CD4-positive, alpha-beta T cell treated with Interleukin-4 for 1 hour (primary cell): ENCODE data around the gene MRRF.
A peak's percentile ranks its signal among the peaks of the same experiment; 100 is the strongest.

Source experiments
- DNase-seq, 2 donors: peaks; one replicate each; pipeline ENCODE4 v3.0.0-alpha.2; 2020 to 2022

MRRF gene

GRCh38 chr9:122333169-122333808, 68.6 kb downstream of the MRRF start:
- DNase-seq, result no peak

GRCh38 chr9:122334916-122335315, 70.2 kb downstream of the MRRF start:
- DNase-seq, result no peak

DNA sequence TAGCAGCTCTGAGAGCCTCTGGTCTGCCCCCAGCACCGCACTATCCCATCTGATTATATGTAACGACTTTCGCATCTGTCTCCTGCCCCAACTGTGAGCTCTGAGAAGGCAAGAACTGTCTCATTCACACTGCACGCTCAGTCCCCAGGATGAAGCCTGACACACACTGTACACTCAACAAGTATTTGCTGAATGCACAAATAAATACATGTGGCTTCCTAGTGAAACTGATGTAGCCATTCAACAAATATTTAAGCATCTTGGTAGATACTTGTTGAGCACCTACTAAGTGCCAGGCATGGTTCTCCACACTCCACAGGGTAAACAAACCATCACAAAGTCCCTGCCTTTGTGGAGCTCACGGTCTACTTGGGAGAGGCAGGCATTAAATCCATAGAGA, 71.5 kb downstream of the MRRF start:
- DNase-seq, result no peak

- no peak for DNase-seq
Measured at GRCh38 chr9:122336866-122337555, 72.3 kb downstream of the MRRF start.

GRCh38 chr9:122337556-122337929, 72.9 kb downstream of the MRRF start:
- DNase-seq, result no peak

- DNase-seq, result no peak
Measured at GRCh38 chr9:122338536-122338935, 73.9 kb downstream of the MRRF start.

GRCh38 chr9:122338994-122339393, 74.3 kb downstream of the MRRF start:
- no peak for DNase-seq

DNA sequence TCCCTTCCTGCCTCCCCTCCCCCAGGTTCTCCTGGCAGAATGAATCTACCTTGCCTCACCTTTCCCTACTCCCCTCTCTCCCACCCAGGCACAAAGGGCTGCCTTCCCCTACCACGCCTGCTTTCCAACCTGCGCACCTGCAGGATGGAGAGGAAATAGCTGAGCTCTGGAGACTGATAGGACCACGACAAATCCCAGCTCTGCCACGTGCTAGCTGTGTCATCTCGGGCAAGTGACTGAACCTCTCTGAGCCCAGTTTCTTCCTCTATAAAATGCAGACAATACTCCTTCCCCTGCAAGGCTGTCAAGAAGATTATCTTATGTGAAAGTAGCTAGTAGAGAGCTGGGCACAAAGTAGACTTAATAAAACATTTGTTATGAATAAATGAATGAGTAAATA, 74.9 kb downstream of the MRRF start:
- DNase-seq, result no peak

- DNase-seq, result no peak
Measured at GRCh38 chr9:122340161-122340560, 75.5 kb downstream of the MRRF start.

DNA sequence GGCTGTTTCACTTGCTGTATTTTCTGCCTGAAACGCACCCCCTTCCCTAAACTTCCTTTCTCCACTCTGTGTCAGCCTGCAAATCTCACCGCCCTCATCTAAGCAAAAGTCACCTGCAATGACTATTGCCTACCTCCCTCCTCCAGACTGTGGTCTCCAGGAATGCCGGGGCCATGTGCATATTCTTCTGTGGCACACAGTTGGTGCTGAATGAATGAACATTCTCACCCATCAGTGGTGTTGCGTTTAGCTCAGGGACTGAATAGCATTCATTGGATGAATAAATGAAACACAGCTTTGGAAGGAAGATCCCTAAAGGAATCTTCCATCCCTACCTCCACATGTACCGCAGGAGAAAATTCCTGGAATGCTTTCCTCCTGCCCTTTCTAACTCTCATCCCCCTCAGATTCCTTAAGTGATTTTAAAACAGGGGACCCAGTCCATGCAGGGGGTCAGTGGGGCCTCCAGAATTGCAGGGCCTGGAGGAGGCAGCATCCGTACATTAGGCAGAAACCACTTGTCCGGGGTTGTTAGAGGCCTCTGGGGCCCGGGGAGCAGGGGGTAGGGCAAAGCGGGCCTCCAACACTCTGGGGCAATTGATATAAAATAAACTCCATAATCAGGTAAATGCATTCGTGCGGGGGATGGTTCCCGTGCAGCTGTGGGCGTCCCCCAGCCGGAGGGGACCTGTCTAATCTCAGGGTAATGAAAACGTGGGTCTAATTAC, 77.8 kb downstream of the MRRF start:
- DNase-seq, result no peak

DNA sequence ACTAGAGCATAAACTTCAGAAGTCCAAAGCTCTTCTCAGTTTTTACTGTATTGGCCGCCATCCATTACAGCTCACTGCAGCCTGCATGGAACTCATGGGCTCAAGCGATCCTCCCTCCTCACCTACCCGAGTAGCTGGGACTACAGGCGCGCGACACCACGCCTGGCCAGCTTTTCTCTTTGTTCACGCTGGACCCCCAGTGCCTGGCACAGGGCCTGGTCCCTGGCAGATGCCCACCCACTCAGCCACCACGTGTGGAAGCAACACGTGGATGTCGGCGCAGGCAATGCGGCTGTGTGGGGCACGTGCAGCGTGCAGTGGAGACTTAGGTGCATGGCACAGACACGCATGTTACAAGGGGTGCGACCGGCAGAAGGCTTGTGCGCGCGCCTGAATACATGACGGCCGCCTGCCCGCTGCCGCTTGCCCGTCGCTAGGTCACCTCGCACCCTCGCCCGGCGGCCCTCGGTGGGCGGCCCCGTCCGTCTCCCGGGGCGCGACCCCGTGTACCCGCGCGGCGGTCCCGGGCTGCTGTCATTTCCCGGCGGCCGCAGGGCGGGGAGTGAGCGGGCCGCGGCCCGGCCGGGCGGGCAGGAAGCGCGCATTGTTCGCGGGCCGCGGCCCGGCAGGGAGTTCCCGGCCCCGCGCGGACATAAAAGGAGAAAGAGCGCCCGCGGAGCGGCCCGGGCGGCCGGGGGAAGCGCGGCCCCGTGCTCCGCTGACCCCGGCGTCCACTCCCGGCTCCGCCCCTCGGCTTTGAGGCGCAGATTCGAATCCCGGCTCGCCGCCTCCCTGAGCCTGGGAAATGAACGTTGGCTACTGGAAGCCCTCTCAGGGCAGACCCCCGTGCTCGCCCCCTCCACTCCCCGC, 82.0 kb downstream of the MRRF start:
- no peak for DNase-seq

DNA sequence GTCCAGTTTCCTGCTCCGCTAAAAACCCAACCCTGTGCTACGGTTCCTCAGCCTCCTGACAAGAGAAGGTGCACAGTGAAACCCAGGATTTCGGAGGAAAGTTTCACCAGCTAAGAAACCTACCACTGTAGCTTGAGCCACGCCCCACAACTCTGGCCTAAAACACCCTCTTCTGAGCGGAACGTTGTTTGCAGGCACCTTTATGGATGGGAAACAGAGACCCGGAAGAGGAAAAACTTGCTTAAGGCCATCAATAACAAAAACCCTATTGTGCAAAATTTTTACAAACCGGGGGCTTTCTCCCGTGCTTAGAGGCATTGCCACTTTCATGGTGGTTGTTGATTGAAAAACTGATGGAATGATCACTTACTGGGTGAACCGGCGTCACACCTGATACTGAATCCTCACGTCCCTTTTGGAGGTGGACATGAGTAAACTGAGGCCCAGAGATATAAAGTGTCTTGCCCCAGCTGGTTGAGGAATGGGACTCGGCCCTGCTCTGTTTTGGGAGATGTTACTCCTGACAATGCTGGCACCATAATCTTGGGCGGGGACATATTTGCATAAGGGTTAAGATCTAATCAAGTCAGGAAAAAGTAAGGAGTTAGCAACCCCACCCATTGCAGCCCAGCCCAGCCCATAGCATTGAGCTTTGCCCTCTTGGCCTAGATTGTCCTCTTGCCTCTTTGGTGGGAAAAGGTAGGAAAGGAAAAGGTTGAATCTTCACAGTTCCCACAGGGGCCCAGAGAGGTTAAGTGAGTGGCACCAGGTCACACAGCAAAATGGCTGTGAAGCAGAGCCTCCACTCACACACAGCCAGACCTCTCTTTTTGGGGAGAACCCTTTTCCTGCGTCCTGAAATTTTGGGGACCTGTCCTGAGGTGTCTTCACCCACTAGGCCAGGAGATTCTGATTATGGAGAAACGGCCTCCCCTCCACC, 82.9 kb downstream of the MRRF start:
- DNase-seq, result no peak

DNA sequence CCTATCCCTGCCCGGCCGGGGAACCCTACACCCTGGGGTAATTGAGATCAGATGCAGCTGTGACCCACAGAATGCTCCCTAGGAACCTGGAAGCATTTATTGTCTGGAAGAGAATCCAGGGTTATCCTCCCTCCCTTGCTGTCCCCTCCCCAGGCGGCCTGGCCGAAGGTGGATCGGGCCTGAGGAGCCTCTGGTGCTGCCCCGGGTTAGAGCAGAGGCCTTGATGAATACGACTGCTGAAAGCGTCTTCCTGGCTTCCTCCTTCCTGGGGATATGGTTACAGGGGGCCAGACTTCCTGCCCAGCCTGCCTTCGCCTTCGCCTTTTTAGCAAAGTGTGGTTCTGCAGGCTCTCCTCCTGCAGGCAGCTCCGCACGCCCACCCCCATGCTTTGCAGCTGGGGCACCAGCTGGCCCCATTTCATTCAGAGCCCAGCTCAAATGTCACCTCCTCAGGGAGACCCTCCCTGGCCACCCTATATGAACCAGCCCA, 83.7 kb downstream of the MRRF start:
- DNase-seq, result no peak

DNA sequence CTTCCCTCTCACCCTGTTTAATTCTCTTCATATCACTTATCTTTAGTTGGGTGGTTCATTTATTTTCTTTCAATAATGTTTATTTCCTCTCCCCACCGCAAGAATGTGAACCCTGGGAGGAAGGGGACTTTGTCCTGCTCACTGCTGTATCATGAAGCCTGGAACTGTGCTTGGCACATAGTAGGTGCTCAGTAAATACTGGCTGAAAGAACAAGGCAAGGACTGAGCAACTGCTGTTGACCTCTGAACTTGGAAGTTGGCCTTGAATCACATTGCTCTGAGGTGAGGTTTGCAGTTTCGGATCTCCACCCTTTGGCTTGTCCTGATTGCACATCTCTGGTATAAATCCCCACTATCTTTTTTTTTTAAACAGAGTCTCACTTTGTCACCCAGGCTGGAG, 84.1 kb downstream of the MRRF start:
- no peak for DNase-seq

DNA sequence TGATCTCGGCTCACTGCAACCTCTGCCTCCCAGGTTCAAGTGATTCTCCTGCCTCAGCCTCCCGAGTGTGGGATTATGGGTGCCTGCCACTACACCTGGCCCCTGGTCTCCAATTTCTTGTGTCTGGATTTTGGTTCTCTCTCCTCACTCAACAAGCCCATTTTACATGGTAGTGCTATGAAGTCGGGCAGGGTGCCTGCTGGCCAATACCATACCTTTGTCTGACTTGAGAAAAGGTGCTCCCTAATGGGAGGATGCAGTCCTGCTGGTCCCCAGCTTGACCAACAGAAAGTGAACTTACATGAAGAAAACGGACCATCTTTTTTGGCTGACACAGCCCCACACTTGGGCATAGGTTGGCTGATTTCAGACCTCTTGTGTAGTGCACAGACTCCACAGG, 84.5 kb downstream of the MRRF start:
- DNase-seq, result no peak

DNA sequence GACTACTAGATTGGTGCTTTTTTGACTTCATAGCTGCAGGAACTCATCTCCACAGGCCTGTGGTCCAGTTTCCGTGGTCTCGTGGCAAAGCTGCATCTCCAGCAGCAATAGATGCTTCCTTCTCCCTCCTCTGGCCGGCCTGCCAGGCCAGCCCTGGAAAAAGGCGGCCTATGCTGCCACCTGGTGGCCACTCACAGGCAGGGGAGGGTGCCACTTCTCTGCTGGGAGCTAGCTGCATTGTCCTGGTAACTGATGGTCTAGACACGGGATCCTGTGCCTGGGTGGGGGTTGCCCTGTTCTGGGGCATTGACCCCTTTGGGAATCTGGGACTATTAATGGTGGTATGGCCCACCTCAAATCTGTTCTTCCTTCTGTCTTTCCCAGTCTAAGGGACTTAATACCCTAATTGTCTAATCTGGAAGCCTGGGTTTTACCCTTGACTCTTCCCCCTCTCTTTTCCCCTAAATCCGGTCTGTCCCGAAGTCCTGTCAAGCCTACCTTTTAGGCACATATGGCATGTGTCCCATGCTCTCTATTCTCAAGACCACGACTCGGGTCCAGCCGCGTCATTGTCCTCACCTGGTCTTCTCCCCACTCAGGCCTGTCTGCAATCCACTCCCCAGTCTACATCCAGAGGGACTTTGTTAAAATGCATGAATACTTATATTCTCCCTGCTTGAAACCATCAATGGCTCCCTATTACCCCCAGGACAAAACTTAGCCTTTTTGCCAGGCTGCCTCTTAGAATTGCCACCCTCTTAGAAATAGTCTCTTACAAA, 86.1 kb downstream of the MRRF start:
- DNase-seq, result peak; percentile 72 to 75

GRCh38 chr9:122354536-122355199, 90.0 kb downstream of the MRRF start:
- no peak for DNase-seq

DNA sequence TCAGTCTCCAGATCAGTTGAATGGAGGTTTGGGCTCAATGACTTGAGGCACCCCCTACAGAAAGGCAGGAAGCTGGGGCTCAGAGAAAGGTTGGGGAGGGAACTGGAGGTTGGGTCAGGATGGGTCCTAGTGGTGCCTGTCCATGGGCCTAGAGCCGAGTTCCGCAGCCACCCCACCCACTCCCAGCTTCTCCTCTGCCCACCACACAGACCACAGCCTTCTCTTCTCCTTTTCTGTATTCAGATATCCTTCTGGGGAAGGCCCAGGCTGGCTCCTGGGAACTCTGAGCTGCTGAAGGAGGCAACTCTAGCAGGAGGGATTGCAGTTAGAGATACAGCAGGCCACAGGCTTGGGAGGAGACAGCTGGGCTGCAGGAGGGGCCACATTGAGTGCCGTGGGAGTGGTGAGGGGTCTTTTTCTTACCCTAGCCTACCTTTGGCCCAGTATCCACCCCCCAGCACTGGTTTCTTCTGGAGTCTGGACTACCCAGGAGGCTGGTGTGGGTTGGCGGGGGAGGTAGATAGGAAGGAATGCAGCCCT, 90.7 kb downstream of the MRRF start:
- DNase-seq, result no peak

- no peak for DNase-seq
Measured at GRCh38 chr9:122356627-122357026, 91.9 kb downstream of the MRRF start.

GRCh38 chr9:122360891-122361290, 96.2 kb downstream of the MRRF start:
- no peak for DNase-seq
